NB4 (cell line): ENCODE measurements around the gene DNAJB1.

Source experiments
- CTCF ChIP-seq: IDR thresholded peaks from one replicate; pipeline ENCODE4 v1.5.1; 2012; ENCODE audit warnings: low read depth, low read length
- MAX ChIP-seq: IDR thresholded peaks from 2 replicates; pipeline ENCODE4 v1.6.1; 2011; ENCODE audit warnings: low read depth, low read length
- POLR2A ChIP-seq: IDR thresholded peaks from 2 replicates; pipeline ENCODE4 v1.6.1; 2011; ENCODE audit warnings: mild to moderate bottlenecking; ENCODE audit not compliant: insufficient read length; ENCODE audit errors: extremely low read depth

GRCh38 chr19:14563989-14564651 lies 45.9 kb upstream of the DNAJB1 start:
- TF ChIP-seq CTCF: no peak
- no peak for TF ChIP-seq MAX
- no peak for TF ChIP-seq POLR2A
